ENCODE measurements around the gene EPB41L2.

DNA sequence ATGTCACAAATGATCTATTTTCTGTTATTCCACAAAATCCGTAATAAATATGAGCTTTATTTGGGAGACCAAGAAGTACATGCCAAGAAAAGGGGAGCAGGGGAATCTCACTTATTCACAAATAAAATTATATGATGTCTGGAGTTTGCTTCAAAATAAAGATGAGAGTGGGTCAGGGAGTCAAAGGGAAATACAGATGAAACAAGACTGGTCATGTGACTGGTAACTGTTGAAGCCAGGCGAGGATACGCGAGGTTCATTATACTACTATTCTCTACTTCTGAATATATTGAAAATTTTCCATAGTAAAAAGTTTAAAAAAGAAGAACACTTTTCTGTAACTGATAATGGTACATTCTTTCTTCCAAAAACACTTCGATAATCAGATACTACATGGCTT lies 14.6 kb downstream of the EPB41L2 start:
- TF ChIP-seq, protein P1, sequence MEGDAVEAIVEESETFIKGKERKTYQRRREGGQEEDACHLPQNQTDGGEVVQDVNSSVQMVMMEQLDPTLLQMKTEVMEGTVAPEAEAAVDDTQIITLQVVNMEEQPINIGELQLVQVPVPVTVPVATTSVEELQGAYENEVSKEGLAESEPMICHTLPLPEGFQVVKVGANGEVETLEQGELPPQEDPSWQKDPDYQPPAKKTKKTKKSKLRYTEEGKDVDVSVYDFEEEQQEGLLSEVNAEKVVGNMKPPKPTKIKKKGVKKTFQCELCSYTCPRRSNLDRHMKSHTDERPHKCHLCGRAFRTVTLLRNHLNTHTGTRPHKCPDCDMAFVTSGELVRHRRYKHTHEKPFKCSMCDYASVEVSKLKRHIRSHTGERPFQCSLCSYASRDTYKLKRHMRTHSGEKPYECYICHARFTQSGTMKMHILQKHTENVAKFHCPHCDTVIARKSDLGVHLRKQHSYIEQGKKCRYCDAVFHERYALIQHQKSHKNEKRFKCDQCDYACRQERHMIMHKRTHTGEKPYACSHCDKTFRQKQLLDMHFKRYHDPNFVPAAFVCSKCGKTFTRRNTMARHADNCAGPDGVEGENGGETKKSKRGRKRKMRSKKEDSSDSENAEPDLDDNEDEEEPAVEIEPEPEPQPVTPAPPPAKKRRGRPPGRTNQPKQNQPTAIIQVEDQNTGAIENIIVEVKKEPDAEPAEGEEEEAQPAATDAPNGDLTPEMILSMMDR (IDR thresholded peaks at IDR 0.05 in 4 of 5, conservative IDR thresholded peaks at IDR 0.05 in 1 of 5) = no peak
- no peak for TF ChIP-seq POLR2A (IDR thresholded peaks at IDR 0.05)
